ENCODE data around the gene PMEPA1.

The PMEPA1 gene

DNA sequence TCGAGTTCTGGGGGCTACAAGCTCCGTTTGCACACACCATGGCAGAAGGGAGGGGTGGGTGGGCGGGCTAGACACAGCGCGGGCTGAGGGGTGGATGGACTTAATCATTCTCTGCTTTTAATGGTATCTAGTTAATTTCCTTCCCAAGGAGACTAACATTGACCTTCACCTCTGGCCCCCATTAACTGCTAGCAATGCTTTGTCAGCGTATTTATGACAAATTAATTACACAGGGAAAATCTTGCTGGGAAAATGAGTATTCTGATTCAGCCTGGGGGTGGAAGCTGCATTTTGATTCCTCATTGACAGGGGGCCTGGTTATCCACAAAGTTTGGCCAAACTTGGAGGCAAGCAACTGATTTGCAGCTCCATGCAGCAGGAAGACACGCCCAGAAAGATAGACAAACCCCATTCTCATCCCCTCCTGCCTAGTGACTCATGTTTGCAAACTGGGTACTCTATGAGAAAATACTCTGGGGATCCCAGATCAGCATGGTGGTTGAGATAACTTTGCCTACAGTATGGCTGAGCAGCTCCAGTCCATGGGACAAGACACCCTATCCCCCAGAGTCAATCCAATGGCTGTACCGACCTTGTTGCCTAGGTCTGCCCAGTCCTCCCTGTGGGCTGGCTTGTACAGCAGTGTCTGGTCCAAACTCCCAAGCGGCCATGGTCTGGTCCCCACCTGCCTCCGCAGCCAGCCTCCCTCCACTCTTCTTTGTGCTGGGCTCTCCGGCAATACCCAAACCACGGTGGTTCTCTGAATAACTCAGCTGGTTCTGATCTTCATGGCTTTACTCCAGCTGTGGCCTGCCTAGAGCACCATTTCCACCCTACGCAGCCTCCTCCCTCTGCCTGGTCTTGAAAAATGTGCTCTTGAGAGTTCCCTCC, 109.2 kb downstream of the PMEPA1 start:
- DNase-seq = no peak

DNA sequence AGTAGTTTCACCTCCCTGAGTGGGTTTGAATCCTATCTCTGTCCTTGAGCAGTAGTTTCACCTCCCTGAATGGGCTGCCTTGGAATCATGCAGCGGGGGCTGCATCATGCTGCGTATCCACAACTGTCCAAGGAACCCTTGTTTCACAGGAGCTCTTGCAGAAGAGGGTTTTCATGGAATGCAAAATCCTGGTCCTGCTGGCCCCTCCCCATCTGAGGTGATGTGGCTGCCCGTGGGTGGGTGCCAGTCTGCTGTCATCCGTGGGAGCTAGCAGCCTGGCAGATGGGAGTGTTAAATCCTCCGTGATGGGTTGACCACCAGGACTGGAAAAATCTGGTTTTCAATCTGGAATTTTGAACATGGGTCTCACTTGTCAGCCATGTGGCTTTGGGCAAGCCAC, 111.3 kb downstream of the PMEPA1 start:
- no peak for DNase-seq

All from GF-D8 (cell line).